Trophoblast cell (in vitro differentiated cells and primary cell): Measurements from ENCODE around the gene PRLH.

Experiments used
- DNase-seq, 2 donors: peaks; one replicate each; pipeline ENCODE4 v3.0.0-alpha.2; 2016
- H2AFZ ChIP-seq: 2 replicates; pipeline ENCODE4 v1.6.1; 2013; ENCODE audit warnings: low read length, moderate library complexity, mild to moderate bottlenecking; ENCODE audit not compliant: insufficient read depth, poor library complexity
- H2AK5ac ChIP-seq: 2 replicates; pipeline ENCODE4 v1.6.1; 2013; ENCODE audit warnings: mild to moderate bottlenecking, low read length
- H2BK120ac ChIP-seq: 2 replicates; pipeline ENCODE4 v1.6.1; 2013; ENCODE audit warnings: low read length, mild to moderate bottlenecking, moderate library complexity; ENCODE audit not compliant: insufficient read depth, poor library complexity
- H2BK12ac ChIP-seq: 2 replicates; pipeline ENCODE4 v1.6.1; 2013; ENCODE audit warnings: mild to moderate bottlenecking, low read length, moderate library complexity
- H2BK5ac ChIP-seq: 2 replicates; pipeline ENCODE4 v1.6.1; 2013; ENCODE audit warnings: low read length, low read depth, moderate library complexity, mild to moderate bottlenecking; ENCODE audit not compliant: poor library complexity
- H3K14ac ChIP-seq: 2 replicates; pipeline ENCODE4 v1.6.1; 2013; ENCODE audit warnings: mild to moderate bottlenecking, low read length
- H3K18ac ChIP-seq: 2 replicates; pipeline ENCODE4 v1.6.1; 2013; ENCODE audit warnings: mild to moderate bottlenecking, low read length
- H3K23ac ChIP-seq: 2 replicates; pipeline ENCODE4 v1.6.1; 2013; ENCODE audit warnings: low read length
- H3K27ac ChIP-seq: 2 replicates; pipeline ENCODE4 v1.5.1; 2013; ENCODE audit warnings: low read depth, mild to moderate bottlenecking, inconsistent platforms, low read length, moderate library complexity
- H3K27me3 ChIP-seq: 2 replicates; pipeline ENCODE4 v1.6.1; 2013; ENCODE audit warnings: inconsistent platforms, mild to moderate bottlenecking, low read length, moderate library complexity; ENCODE audit not compliant: insufficient read depth
- H3K36me3 ChIP-seq, 2 experiments: 1 replicate in 1 of 2; 2 replicates in 1 of 2; pipeline ENCODE4 v1.6.1; 2013; ENCODE audit warnings: low read length in 2 of 2, mild to moderate bottlenecking in 2 of 2, moderate library complexity in 1 of 2; ENCODE audit not compliant: insufficient read depth in 2 of 2, control insufficient read depth in 1 of 2
- H3K4ac ChIP-seq: 2 replicates; pipeline ENCODE4 v1.6.1; 2013; ENCODE audit warnings: low read depth, mild to moderate bottlenecking, low read length, moderate library complexity
- H3K4me1 ChIP-seq, 2 experiments: 1 replicate in 1 of 2; 2 replicates in 1 of 2; pipeline ENCODE4 v1.6.1; 2013; ENCODE audit warnings: low read length in 2 of 2, mild to moderate bottlenecking in 2 of 2, moderate library complexity in 1 of 2; ENCODE audit not compliant: insufficient read depth in 2 of 2, control insufficient read depth in 1 of 2
- H3K4me2 ChIP-seq: 2 replicates; pipeline ENCODE4 v1.6.1; 2013; ENCODE audit warnings: inconsistent platforms, mild to moderate bottlenecking, low read length, moderate library complexity
- H3K4me3 ChIP-seq: 2 replicates; pipeline ENCODE4 v1.5.1; 2013; ENCODE audit warnings: mild to moderate bottlenecking, low read depth, low read length, inconsistent platforms
- H3K79me1 ChIP-seq: one replicate; pipeline ENCODE4 v1.6.1; 2013; ENCODE audit warnings: low read length
- H3K79me2 ChIP-seq: 2 replicates; pipeline ENCODE4 v1.6.1; 2013; ENCODE audit warnings: low read length, mild to moderate bottlenecking; ENCODE audit not compliant: control insufficient read depth, insufficient read depth, poor library complexity
- H3K9ac ChIP-seq: 2 replicates; pipeline ENCODE4 v1.6.1; 2013; ENCODE audit warnings: mild to moderate bottlenecking, low read length
- H3K9me3 ChIP-seq: 2 replicates; pipeline ENCODE4 v1.6.1; 2013; ENCODE audit warnings: low read depth, mild to moderate bottlenecking, control low read depth, inconsistent platforms, low read length; ENCODE audit not compliant: insufficient read depth
- H4K12ac ChIP-seq: 2 replicates; pipeline ENCODE4 v1.6.1; 2013; ENCODE audit warnings: low read depth, mild to moderate bottlenecking, low read length, moderate library complexity
- H4K8ac ChIP-seq: 2 replicates; pipeline ENCODE4 v1.6.1; 2013; ENCODE audit warnings: low read depth, mild to moderate bottlenecking, low read length, moderate library complexity
- H4K91ac ChIP-seq: one replicate; pipeline ENCODE4 v1.6.1; 2013; ENCODE audit warnings: low read depth, mild to moderate bottlenecking, low read length, moderate library complexity
- WGBS: extraction: QIAGEN DNeasy Blood & Tissue Kit; methylation state at CpG from one replicate; pipeline ENCODE4 v1.1.7; 2013; ENCODE audit warnings: missing lambda C conversion rate; ENCODE audit not compliant: insufficient read length, insufficient coverage; ENCODE audit errors: extremely low coverage; 5-methylcytosine and 5-hydroxymethylcytosine counted together

PRLH gene

DNA sequence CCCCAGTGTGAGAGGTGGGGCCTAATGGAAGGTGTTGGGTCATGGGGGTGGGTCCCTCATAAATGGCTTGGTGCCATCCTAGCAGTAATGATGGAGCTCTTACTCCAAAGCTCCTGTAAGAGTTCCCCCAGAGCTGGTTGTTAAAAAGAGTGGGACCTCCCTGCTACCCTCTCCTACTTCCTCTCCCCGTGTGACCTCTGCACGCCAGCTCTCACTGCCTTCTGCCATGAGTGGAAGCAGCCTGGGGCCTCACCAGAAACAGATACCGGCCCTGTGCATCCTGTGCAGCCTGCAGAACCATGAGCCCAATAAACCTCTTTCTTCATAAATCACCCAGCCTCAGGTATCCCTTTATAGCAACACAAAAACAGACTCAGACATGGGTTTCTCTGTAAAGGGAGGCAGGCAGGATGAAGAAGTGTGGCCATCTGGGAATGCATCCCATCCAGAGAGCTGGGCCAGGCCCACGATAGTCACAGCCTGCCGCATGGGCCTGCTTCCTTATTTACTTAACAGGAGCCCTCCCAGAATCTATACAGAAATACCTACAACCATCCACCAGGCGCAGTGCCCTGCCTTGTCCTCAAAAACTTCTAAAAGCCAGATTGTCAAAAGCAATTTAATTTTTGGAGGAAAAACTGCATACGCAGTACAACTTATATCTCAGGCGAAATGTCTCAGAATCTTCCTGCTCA lies 7.5 kb downstream of the PRLH start:
- no peak overlapping the region for H4K12ac ChIP-seq
- no CpG with 5 or more reads among the region's 8 CpGs for WGBS
- no peak overlapping the region for H4K8ac ChIP-seq
- no peak overlapping the region for H4K91ac ChIP-seq
- no peaks in the 10 kb centered on the region for H3K27me3 ChIP-seq
- H3K4me1 ChIP-seq = peaks cover 9 to 10% of the 10 kb centered on the region in 2 experiments
- H2BK120ac ChIP-seq = no peak overlapping the region
- H3K9me3 ChIP-seq = no peaks in the 10 kb centered on the region
- no peaks in the 10 kb centered on the region for H3K79me2 ChIP-seq
- no peak overlapping the region for H2AFZ ChIP-seq
- H2BK5ac ChIP-seq = no peak overlapping the region
- no peak overlapping the region for H3K27ac ChIP-seq
- H3K4ac ChIP-seq = no peak overlapping the region
- no peak for DNase-seq
- no peak overlapping the region for H3K14ac ChIP-seq
- no peak overlapping the region for H3K18ac ChIP-seq
- no peak overlapping the region for H3K23ac ChIP-seq
- no peak overlapping the region for H2AK5ac ChIP-seq
- H3K79me1 ChIP-seq = peaks cover 2% of the 10 kb centered on the region
- H3K36me3 ChIP-seq = peaks cover 2% of the 10 kb centered on the region in 2 experiments
- no peak overlapping the region for H2BK12ac ChIP-seq
- H3K9ac ChIP-seq = no peak overlapping the region
- H3K4me2 ChIP-seq = no peak overlapping the region
- H3K4me3 ChIP-seq = no peak overlapping the region

- no peak overlapping the region for H3K4me3 ChIP-seq
- H3K18ac ChIP-seq = no peak overlapping the region
- no peak overlapping the region for H3K9ac ChIP-seq
- no peak overlapping the region for H4K8ac ChIP-seq
- H3K79me1 ChIP-seq = peaks cover 2% of the 10 kb centered on the region
- no peak for DNase-seq
- no peak overlapping the region for H2BK5ac ChIP-seq
- no peak overlapping the region for H2AFZ ChIP-seq
- H4K91ac ChIP-seq = no peak overlapping the region
- H2AK5ac ChIP-seq = no peak overlapping the region
- peak overlapping the region; percentile 3 for H2BK12ac ChIP-seq
- peaks cover 2% of the 10 kb centered on the region in 2 experiments for H3K36me3 ChIP-seq
- no peak overlapping the region for H4K12ac ChIP-seq
- H3K14ac ChIP-seq = no peak overlapping the region
- H3K4me2 ChIP-seq = no peak overlapping the region
- no peaks in the 10 kb centered on the region for H3K9me3 ChIP-seq
- H3K23ac ChIP-seq = no peak overlapping the region
- H2BK120ac ChIP-seq = no peak overlapping the region
- H3K4ac ChIP-seq = no peak overlapping the region
- WGBS = no CpG with 5 or more reads among the region's 9 CpGs
- H3K27ac ChIP-seq = no peak overlapping the region
- H3K27me3 ChIP-seq = no peaks in the 10 kb centered on the region
- peaks cover 9 to 10% of the 10 kb centered on the region in 2 experiments for H3K4me1 ChIP-seq
- H3K79me2 ChIP-seq = no peaks in the 10 kb centered on the region
These were observed 8.1 kb downstream of the PRLH start for GRCh38 chr2:237574467-237574866.

DNA sequence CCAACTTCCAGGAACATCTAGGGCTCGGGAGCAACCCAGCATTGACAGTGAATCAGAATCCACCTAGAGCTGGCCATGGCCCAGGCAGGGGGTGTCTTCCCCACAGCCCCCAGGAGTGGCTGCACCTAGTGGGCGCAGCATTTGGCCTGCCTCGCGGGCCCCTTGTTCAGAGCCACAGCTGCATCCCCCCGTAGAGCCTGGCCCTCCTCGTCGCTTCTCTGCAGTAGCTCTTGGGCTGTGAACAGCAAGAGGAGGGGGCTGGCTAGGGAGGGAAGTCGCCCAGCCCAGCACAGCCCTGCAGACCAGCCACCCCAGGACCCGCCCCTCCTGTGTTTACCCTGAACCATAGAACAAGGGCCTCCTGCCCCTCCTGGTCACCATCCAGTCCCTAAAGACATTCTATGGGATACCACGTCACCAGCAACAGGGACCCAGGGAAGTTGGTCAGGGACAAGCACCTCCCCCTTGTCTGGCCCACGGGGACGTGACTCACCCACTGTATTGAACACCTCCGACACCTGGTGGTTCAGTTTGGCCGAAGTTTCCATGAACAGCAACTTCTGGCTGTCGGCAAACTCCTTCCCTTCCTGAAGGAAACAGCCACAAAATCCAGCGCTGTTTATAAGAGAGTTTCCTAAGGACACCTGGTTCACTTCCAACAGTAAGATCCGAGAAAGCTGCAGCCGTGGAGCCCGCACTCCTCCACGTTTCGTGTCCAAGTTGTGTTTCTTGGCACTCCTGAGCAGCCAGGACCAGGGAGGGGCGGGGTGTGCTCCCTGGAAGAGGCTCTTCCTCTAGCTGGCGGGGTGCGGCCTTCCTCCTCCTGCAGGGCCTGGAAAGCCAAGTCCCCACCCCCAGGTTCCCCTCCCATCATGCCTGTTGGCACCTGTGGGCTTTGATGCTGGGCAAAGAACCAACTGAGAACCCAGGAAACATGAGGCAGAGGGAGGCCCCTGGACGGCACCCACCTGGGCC lies 8.8 kb downstream of the PRLH start:
- peaks cover 9 to 10% of the 10 kb centered on the region in 2 experiments for H3K4me1 ChIP-seq
- peaks cover 2% of the 10 kb centered on the region for H3K79me1 ChIP-seq
- H3K9me3 ChIP-seq = no peaks in the 10 kb centered on the region
- peak overlapping the region; percentile 21 for H4K91ac ChIP-seq
- no peak overlapping the region for H2BK5ac ChIP-seq
- no peak overlapping the region for H3K9ac ChIP-seq
- peak; percentile 40 to 61 for DNase-seq
- peak overlapping the region; percentile 31 for H3K4me3 ChIP-seq
- no peak overlapping the region for H3K4ac ChIP-seq
- no peak overlapping the region for H3K23ac ChIP-seq
- H3K27ac ChIP-seq = no peak overlapping the region
- H4K12ac ChIP-seq = no peak overlapping the region
- no peaks in the 10 kb centered on the region for H3K27me3 ChIP-seq
- no peak overlapping the region for H3K4me2 ChIP-seq
- no peak overlapping the region for H2AK5ac ChIP-seq
- H4K8ac ChIP-seq = no peak overlapping the region
- peak overlapping the region; percentile 47 for H2BK12ac ChIP-seq
- no peaks in the 10 kb centered on the region for H3K79me2 ChIP-seq
- peaks cover 2% of the 10 kb centered on the region in 2 experiments for H3K36me3 ChIP-seq
- no peak overlapping the region for H3K14ac ChIP-seq
- H3K18ac ChIP-seq = no peak overlapping the region
- H2AFZ ChIP-seq = peak overlapping the region; percentile 55
- H2BK120ac ChIP-seq = no peak overlapping the region
- WGBS = no CpG with 5 or more reads among the region's 25 CpGs

DNA sequence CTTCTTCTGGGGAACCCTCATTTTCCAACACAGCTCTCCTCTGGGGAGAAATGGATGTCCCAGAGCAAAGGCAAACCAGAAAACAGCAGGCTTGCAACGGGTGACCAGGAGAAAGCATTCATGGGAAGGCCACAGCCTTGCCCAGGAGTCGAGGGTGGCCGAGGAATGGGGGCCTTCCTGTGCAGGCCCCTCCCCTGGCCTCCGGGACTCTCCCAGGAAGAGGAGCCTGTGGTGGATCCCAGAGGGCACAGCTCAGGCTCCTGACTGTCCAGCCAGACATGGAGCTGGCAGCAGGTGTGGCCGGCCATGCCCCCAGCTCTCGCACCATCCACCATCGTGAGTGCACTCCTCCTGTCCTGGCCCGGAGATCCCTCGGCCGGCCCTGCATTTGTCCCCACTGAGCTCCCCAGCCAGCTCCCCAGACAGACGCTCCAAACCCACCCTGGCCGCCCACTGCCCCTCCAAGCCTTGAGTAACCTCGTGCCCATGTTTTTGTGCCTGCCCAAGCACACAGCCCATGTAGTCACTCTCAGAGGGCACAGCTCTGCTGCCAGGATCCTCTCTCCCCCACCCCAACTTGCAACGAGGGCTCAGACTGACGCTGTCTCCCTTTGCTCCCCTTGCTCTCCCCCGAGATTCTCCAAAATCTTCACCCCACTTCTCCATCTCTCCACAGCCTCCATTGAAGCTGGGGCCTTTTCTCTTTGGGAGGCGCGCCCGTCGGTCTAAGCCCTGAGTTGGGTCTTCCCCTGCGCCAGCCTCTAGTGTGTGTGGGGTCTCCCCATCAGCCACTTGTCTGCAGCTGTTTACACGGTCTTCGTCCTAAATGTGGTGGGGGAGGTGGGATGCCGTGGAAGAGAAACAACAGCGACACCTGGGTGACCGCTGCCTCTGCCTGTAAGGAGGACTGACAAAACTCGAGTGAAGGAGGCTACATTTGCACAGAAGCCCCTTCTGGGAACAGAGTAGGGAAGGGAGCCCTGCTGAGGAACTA lies 9.8 kb downstream of the PRLH start:
- H4K91ac ChIP-seq = no peak overlapping the region
- H2BK120ac ChIP-seq = no peak overlapping the region
- no peak overlapping the region for H3K4me2 ChIP-seq
- no peak overlapping the region for H3K4me3 ChIP-seq
- H2BK12ac ChIP-seq = no peak overlapping the region
- H3K4me1 ChIP-seq = peaks cover 9 to 10% of the 10 kb centered on the region in 2 experiments
- H2AK5ac ChIP-seq = no peak overlapping the region
- H3K36me3 ChIP-seq = peaks cover 2% of the 10 kb centered on the region in 2 experiments
- H3K79me2 ChIP-seq = no peaks in the 10 kb centered on the region
- no peak overlapping the region for H2BK5ac ChIP-seq
- H4K12ac ChIP-seq = no peak overlapping the region
- no peak overlapping the region for H3K27ac ChIP-seq
- H3K14ac ChIP-seq = no peak overlapping the region
- no peak for DNase-seq
- H2AFZ ChIP-seq = no peak overlapping the region
- peaks cover 2% of the 10 kb centered on the region for H3K79me1 ChIP-seq
- H4K8ac ChIP-seq = no peak overlapping the region
- H3K27me3 ChIP-seq = no peaks in the 10 kb centered on the region
- no peak overlapping the region for H3K18ac ChIP-seq
- no peaks in the 10 kb centered on the region for H3K9me3 ChIP-seq
- WGBS = no CpG with 5 or more reads among the region's 27 CpGs
- H3K4ac ChIP-seq = no peak overlapping the region
- no peak overlapping the region for H3K23ac ChIP-seq
- H3K9ac ChIP-seq = no peak overlapping the region
